ENCODE results near the gene TRAPPC8. TPM values are rescaled to one million over a fixed set of nuclear protein-coding genes. Genes with fewer than 3 reads are reported as not detected.
A peak's percentile ranks its signal among the peaks of the same experiment; 100 is the strongest.
"Not testable (repeated sequence)": the region's sequence is repeated elsewhere in the genome, so short reads cannot be mapped to it uniquely, and the experiment has no call there.

Gene TRAPPC8
- total RNA-seq: 10 to 100 TPM; 29.8 to 36.3 TPM

GRCh38 chr18:31942999-31943877, at the start of gene TRAPPC8:
TRAPPC8 (minus strand) TSS chr18:31943128; CDS start chr18:31942764, 364 bp downstream.
- peak; percentile 86 for ATAC-seq
- peaks cover 9 to 15% of the 10 kb centered on the region in 2 donors for H3K36me3 Mint-ChIP-seq
- H3K9me3 Mint-ChIP-seq: no peaks in the 10 kb centered on the region
- H3K27ac Mint-ChIP-seq: peak within 1 kb of the TSS; percentile 96 to 100
- DNase-seq (ENCODE audit: low spot score in 2 of 2): peak; percentile 85 to 94

GRCh38 chr18:31990823-31991222, 47.9 kb upstream of the TRAPPC8 start:
- ATAC-seq: no peak

GRCh38 chr18:31983976-31984375, 41.0 kb upstream of the TRAPPC8 start:
- Mint-ChIP-seq H3K9me3 (peaks cover under 1 to 1% of the 10 kb centered on the region in 2 donors), H3K36me3 (peaks cover under 1 to 2% of the 10 kb centered on the region in 2 donors), H3K27ac (no peak overlapping the region)
- DNase-seq (ENCODE audit: low spot score in 2 of 2): no peak
- no peak for ATAC-seq

More at GRCh38 chr18:31990823-31991222, 47.9 kb upstream of the TRAPPC8 start:
- Mint-ChIP-seq H3K9me3 (no peaks in the 10 kb centered on the region), H3K27ac (no peak overlapping the region), H3K36me3 (no peaks in the 10 kb centered on the region)
- DNase-seq (ENCODE audit: low spot score in 2 of 2): no peak

- DNase-seq (ENCODE audit: low spot score in 2 of 2) (no peak), ATAC-seq (no peak)
- H3K9me3 Mint-ChIP-seq: peaks cover 6 to 7% of the 10 kb centered on the region in 2 donors
- peaks cover 10 to 11% of the 10 kb centered on the region in 2 donors for H3K36me3 Mint-ChIP-seq
- H3K27ac Mint-ChIP-seq: no peak overlapping the region
These were observed 40.1 kb upstream of the TRAPPC8 start for GRCh38 chr18:31983020-31983419.

GRCh38 chr18:31980863-31981262, 37.9 kb upstream of the TRAPPC8 start:
- no peak for DNase-seq (ENCODE audit: low spot score in 2 of 2)
- no peak overlapping the region for H3K27ac Mint-ChIP-seq
- peaks cover 6 to 7% of the 10 kb centered on the region in 2 donors for H3K9me3 Mint-ChIP-seq
- no peak for ATAC-seq
- peaks cover 13 to 15% of the 10 kb centered on the region in 2 donors for H3K36me3 Mint-ChIP-seq

GRCh38 chr18:31979714-31980113, 36.8 kb upstream of the TRAPPC8 start:
- Mint-ChIP-seq H3K27ac (no peak overlapping the region), H3K9me3 (peaks cover 14 to 15% of the 10 kb centered on the region in 2 donors), H3K36me3 (peaks cover 20 to 24% of the 10 kb centered on the region in 2 donors)
- DNase-seq (ENCODE audit: low spot score in 2 of 2): no peak
- ATAC-seq: no peak

- peaks cover 31 to 34% of the 10 kb centered on the region in 2 donors for H3K36me3 Mint-ChIP-seq
- ATAC-seq (no peak), DNase-seq (ENCODE audit: low spot score in 2 of 2) (no peak)
- peaks cover 23 to 25% of the 10 kb centered on the region in 2 donors for H3K9me3 Mint-ChIP-seq
- H3K27ac Mint-ChIP-seq: no peak overlapping the region
These were observed 35.7 kb upstream of the TRAPPC8 start for GRCh38 chr18:31978616-31979015.

- DNase-seq (ENCODE audit: low spot score in 2 of 2): peak in 1 of 2 donors; percentile 29
- peaks cover 38% of the 10 kb centered on the region in 2 donors for H3K36me3 Mint-ChIP-seq
- no peak overlapping the region for H3K27ac Mint-ChIP-seq
- ATAC-seq: peak in 1 of 2 donors; percentile 34
- H3K9me3 Mint-ChIP-seq: peaks cover 23 to 29% of the 10 kb centered on the region in 2 donors
These were observed 34.4 kb upstream of the TRAPPC8 start for GRCh38 chr18:31977270-31977872.

GRCh38 chr18:31976242-31976641, 33.3 kb upstream of the TRAPPC8 start:
- H3K36me3 Mint-ChIP-seq: peaks cover 40% of the 10 kb centered on the region in 2 donors
- DNase-seq (ENCODE audit: low spot score in 2 of 2): no peak
- ATAC-seq: no peak
- peaks cover 27 to 33% of the 10 kb centered on the region in 2 donors for H3K9me3 Mint-ChIP-seq
- H3K27ac Mint-ChIP-seq: no peak overlapping the region

- ATAC-seq: no peak
- no peak for DNase-seq (ENCODE audit: low spot score in 2 of 2)
- H3K36me3 Mint-ChIP-seq: peaks cover 39 to 40% of the 10 kb centered on the region in 2 donors
- no peak overlapping the region for H3K27ac Mint-ChIP-seq
- peaks cover 27 to 32% of the 10 kb centered on the region in 2 donors for H3K9me3 Mint-ChIP-seq
These were observed 31.1 kb upstream of the TRAPPC8 start for GRCh38 chr18:31973929-31974546.

GRCh38 chr18:31970617-31971016, 27.7 kb upstream of the TRAPPC8 start:
- no peak for DNase-seq (ENCODE audit: low spot score in 2 of 2)
- Mint-ChIP-seq H3K27ac (no peak overlapping the region), H3K36me3 (peaks cover 25 to 27% of the 10 kb centered on the region in 2 donors), H3K9me3 (peaks cover 20 to 27% of the 10 kb centered on the region in 2 donors)
- ATAC-seq: no peak

GRCh38 chr18:31965316-31965970, 22.5 kb upstream of the TRAPPC8 start:
- DNase-seq (ENCODE audit: low spot score in 2 of 2) (no peak), ATAC-seq (no peak)
- no peaks in the 10 kb centered on the region for H3K36me3 Mint-ChIP-seq
- H3K27ac Mint-ChIP-seq: no peak overlapping the region
- H3K9me3 Mint-ChIP-seq: peaks cover 0 to 5% of the 10 kb centered on the region in 2 donors

- Mint-ChIP-seq H3K9me3 (peaks cover 0 to 5% of the 10 kb centered on the region in 2 donors), H3K36me3 (no peaks in the 10 kb centered on the region), H3K27ac (no peak overlapping the region)
- ATAC-seq (no peak), DNase-seq (ENCODE audit: low spot score in 2 of 2) (no peak)
These were observed 14.8 kb upstream of the TRAPPC8 start for GRCh38 chr18:31957728-31958127.

- Mint-ChIP-seq H3K9me3 (no peaks in the 10 kb centered on the region), H3K27ac (no peak overlapping the region), H3K36me3 (no peaks in the 10 kb centered on the region)
- no peak for DNase-seq (ENCODE audit: low spot score in 2 of 2)
- no peak for ATAC-seq
These were observed 11.4 kb upstream of the TRAPPC8 start for GRCh38 chr18:31954349-31954748.

- DNase-seq (ENCODE audit: low spot score in 2 of 2); H3K27ac Mint-ChIP-seq; H3K36me3 Mint-ChIP-seq; H3K9me3 Mint-ChIP-seq; ATAC-seq: not testable (repeated sequence)
These were observed 10.8 kb upstream of the TRAPPC8 start for GRCh38 chr18:31953699-31954098.

GRCh38 chr18:31952223-31952622, 9.3 kb upstream of the TRAPPC8 start:
- DNase-seq (ENCODE audit: low spot score in 2 of 2) (no peak), ATAC-seq (no peak)
- Mint-ChIP-seq H3K9me3 (no peaks in the 10 kb centered on the region), H3K27ac (no peak overlapping the region), H3K36me3 (no peaks in the 10 kb centered on the region)

Measured in activated naive CD4-positive, alpha-beta T cell treated with anti-CD3 and anti-CD28 coated beads, Interleukin-2, amount 50 U/mL, for 72 hours (primary cell).